ENCODE data around the gene BRF1. TPM values are rescaled to one million over a fixed set of nuclear protein-coding genes. Genes with fewer than 3 reads are reported as not detected.
"Not testable (repeated sequence)": the region's sequence is repeated elsewhere in the genome, so short reads cannot be mapped to it uniquely, and the experiment has no call there.

The BRF1 gene
- total RNA-seq, 1 experiment from 2014 or later, result 41.8 TPM

GRCh38 chr14:105292826-105293711 lies 7.7 kb downstream of the BRF1 start:
- BruUV-seq (replicated peaks), result no TSS peak
- no peaks in the 10 kb centered on the region for H3K27me3 ChIP-seq (replicated peaks; ENCODE audit: insufficient read depth, low read depth, low read length, poor library complexity)
- TF ChIP-seq EZH2 (IDR thresholded peaks at IDR 0.05; ENCODE audit: borderline replicate concordance, low read depth, low read length, poor library complexity, severe bottlenecking) (no peak), CTCF (conservative IDR thresholded peaks at IDR 0.05; ENCODE audit: low read depth, low read length) (no peak)
- H3K36me3 ChIP-seq (ENCODE audit: insufficient read depth, low read length, poor library complexity, severe bottlenecking), result no peaks in the 10 kb centered on the region
- intact Hi-C loops (cut with micrococcal nuclease; ENCODE audit: unreplicated experiment), result no loop called here
- DNase-seq (ENCODE audit: low spot score), result no peak
- H3K4me3 ChIP-seq (ENCODE audit: low read depth, low read length, poor library complexity, severe bottlenecking), result no peak overlapping the region
- no peak overlapping the region for H3K27ac ChIP-seq (ENCODE audit: low read depth, low read length, poor library complexity, severe bottlenecking)
- no peaks in the 10 kb centered on the region for H3K9me3 ChIP-seq (ENCODE audit: low read depth, low read length, poor library complexity, severe bottlenecking)
- no peaks in the 10 kb centered on the region for H3K4me1 ChIP-seq (ENCODE audit: insufficient read depth, low read length, poor library complexity, severe bottlenecking)
- ChIA-PET CTCF (interaction anchor here (0.7 kb wide), 1 partner anchor 27 kb away, joined by 4 read pairs; no protein-coding TSS in a partner anchor), POLR2A (ENCODE audit: low non-redundant PET) (interaction anchor here (0.6 kb wide), 1 partner anchor 509 kb away, joined by 4 read pairs; no protein-coding TSS in a partner anchor)

- BruUV-seq (replicated peaks), result no TSS peak
- CTCF ChIA-PET, result no interaction called here
Observed at GRCh38 chr14:105290621-105291346, 10.0 kb downstream of the BRF1 start.

GRCh38 chr14:105288936-105289335 lies 11.9 kb downstream of the BRF1 start:
- BruUV-seq (replicated peaks); H3K36me3 ChIP-seq (ENCODE audit: insufficient read depth, low read length, poor library complexity, severe bottlenecking); CTCF ChIA-PET; intact Hi-C loops (cut with micrococcal nuclease; ENCODE audit: unreplicated experiment); H3K9me3 ChIP-seq (ENCODE audit: low read depth, low read length, poor library complexity, severe bottlenecking); H3K4me3 ChIP-seq (ENCODE audit: low read depth, low read length, poor library complexity, severe bottlenecking); H3K4me1 ChIP-seq (ENCODE audit: insufficient read depth, low read length, poor library complexity, severe bottlenecking); H3K27me3 ChIP-seq (replicated peaks; ENCODE audit: insufficient read depth, low read depth, low read length, poor library complexity); H3K27ac ChIP-seq (ENCODE audit: low read depth, low read length, poor library complexity, severe bottlenecking); DNase-seq (ENCODE audit: low spot score): not testable (repeated sequence)
- POLR2A ChIA-PET (ENCODE audit: low non-redundant PET), result interaction anchor here (0.7 kb wide), 1 partner anchor 831 kb away, joined by 3 read pairs; no protein-coding TSS in a partner anchor

More at GRCh38 chr14:105290621-105291346, 10.0 kb downstream of the BRF1 start:
- intact Hi-C loops (cut with micrococcal nuclease; ENCODE audit: unreplicated experiment), result no loop called here
- Histone ChIP-seq H3K4me1 (ENCODE audit: insufficient read depth, low read length, poor library complexity, severe bottlenecking) (no peaks in the 10 kb centered on the region), H3K27me3 (replicated peaks; ENCODE audit: insufficient read depth, low read depth, low read length, poor library complexity) (no peaks in the 10 kb centered on the region), H3K4me3 (ENCODE audit: low read depth, low read length, poor library complexity, severe bottlenecking) (no peak overlapping the region), H3K27ac (ENCODE audit: low read depth, low read length, poor library complexity, severe bottlenecking) (no peak overlapping the region), H3K9me3 (ENCODE audit: low read depth, low read length, poor library complexity, severe bottlenecking) (no peaks in the 10 kb centered on the region), H3K36me3 (ENCODE audit: insufficient read depth, low read length, poor library complexity, severe bottlenecking) (no peaks in the 10 kb centered on the region)
- no peak for DNase-seq (ENCODE audit: low spot score)
- POLR2A ChIA-PET (ENCODE audit: low non-redundant PET), result no interaction called here
- TF ChIP-seq EZH2 (IDR thresholded peaks at IDR 0.05; ENCODE audit: borderline replicate concordance, low read depth, low read length, poor library complexity, severe bottlenecking) (no peak), CTCF (conservative IDR thresholded peaks at IDR 0.05; ENCODE audit: low read depth, low read length) (no peak)

Measured in A673 (cell line).